ENCODE data around the gene RERE.

The RERE gene

DNA sequence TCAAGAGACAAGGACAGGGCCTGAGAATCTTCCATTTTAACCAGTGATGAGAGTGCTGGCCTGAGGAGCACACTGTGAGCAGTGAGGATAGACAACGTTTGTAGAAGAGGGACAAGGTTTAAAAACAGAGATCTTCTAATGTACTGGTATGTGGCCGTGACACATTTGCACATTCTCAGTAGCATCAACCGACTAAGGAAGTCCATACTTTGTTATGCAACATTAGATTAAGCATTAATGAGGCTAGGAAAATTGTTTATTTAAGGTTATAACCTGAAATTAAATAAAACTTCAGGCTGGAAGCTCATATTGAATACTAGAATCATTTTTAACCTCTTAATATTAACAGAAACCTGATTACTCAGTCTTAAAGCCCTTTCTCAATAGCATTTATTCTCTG lies 400.6 kb downstream of the RERE start:
- DNase-seq: no peak

GRCh38 chr1:8415526-8416278 lies 401.7 kb downstream of the RERE start:
- no peak for DNase-seq

GRCh38 chr1:8412183-8412831 lies 405.1 kb downstream of the RERE start:
- DNase-seq: no peak

GRCh38 chr1:8411803-8412182 lies 405.6 kb downstream of the RERE start:
- DNase-seq: no peak

DNA sequence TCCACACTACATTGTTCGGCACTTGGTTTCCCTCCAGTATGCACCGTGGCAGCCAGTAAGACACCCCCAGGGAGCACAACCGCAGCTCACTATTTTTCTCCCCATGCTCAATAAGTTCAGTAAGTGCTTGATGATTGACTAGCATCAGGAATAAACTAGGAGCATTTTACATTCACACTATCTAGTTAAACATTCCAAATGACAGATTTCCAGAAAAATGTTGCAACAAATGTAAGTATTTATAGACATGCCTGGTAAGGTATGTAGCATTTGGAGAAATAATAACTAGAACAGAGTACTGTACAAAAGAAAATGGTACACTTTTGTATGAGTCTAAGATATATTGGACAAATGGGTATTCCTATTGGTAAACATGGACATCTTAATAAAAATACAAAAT lies 406.6 kb downstream of the RERE start:
- DNase-seq: no peak

- no peak for DNase-seq
Measured at GRCh38 chr1:8409606-8410005, 407.8 kb downstream of the RERE start.

GRCh38 chr1:8409106-8409505 lies 408.3 kb downstream of the RERE start:
- no peak for DNase-seq

- DNase-seq: no peak
Measured at GRCh38 chr1:8408151-8408839, 409.1 kb downstream of the RERE start.

GRCh38 chr1:8407652-8408051 lies 409.8 kb downstream of the RERE start:
- DNase-seq: no peak

DNA sequence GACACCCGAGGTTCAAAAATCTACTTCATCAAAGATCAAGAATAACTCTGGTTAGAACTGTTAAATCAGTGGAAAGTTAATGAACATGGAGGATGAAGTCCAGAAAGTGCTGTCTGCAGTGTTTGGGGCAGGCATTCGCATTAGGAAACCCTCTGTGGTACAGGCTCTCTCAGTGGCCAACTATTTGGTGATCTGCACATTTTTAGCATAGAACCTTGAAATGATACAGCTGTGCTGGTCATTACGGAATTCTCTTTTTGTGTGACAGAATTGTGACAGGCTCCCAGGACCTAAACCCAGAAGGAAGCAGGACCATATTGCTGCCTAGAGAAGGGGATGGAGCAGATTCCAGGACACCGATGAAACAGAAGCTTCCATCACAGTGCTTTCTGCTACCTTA lies 410.5 kb downstream of the RERE start:
- no peak for DNase-seq

- DNase-seq: no peak
Measured at GRCh38 chr1:8406011-8406410, 411.4 kb downstream of the RERE start.

DNA sequence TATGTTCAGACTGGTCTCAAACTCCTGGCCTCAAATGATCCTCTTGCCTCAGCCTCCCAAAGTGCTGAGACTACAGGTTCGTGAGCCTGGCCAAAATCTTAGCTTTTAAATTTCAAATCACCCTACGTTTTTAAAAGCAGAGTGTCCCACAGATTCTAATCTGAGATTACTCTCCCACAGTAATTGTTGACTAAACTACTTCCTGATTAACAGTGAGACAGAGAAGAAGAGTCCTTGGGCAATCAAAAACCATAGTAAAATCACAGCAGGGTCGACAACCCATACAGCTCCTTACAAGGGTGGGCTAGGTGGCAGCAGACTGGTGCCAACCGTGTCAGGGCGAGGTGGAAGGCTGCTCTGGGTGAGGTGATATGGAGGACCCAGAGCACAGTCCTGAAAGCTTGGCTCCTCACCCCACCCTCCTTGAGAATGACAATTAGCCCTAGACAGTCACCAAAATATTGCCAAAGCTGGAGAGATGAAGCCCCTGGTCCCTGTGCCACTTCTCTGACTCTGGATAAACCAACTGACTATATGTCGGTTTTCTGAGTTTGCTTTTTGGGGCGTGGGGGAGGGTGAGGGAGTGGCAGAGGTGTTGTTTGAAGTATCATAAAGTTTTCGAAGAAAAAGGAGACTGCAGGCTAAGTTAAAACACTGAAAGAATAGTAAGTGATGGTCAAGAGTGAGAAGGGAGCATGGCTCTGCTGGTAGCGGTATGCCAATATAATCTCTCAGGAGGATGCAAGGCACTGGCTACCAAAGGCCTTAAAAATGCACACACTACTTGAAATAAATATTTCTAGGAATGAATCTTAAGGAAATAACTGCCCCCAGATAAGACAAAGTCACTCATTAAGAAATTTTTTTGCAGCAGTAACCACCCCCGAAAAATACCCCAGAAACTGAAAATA lies 412.7 kb downstream of the RERE start:
- no peak for DNase-seq

DNA sequence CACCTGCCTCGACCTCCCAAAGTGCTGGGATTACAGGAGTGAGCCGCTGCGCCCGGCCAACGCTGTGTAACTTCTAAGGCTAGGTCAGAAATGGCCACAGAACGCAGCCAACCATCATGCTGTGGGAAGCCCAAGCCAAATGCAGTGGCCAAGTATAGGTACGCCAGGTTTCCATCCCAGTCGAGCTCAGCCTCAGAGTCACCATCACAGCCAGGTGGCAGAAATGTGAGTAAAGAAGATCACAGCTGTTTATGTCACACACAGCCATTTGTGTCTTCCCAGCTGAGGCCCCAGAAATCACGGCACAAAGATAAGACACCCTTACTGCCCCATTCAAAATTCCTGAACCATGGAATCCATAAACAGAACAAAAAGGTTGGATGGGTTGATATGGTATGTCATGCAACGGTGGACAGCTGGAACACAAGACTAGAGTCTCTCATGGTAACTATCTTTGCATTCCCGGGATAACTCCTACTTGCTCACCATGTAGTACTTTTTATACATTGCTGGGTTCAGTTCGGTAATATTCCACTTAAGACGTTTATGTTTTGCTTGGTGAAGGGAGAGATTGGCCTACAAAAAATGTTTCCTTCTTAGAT lies 415.2 kb downstream of the RERE start:
- DNase-seq: no peak

GRCh38 chr1:8398677-8399076 lies 418.8 kb downstream of the RERE start:
- DNase-seq: no peak

DNA sequence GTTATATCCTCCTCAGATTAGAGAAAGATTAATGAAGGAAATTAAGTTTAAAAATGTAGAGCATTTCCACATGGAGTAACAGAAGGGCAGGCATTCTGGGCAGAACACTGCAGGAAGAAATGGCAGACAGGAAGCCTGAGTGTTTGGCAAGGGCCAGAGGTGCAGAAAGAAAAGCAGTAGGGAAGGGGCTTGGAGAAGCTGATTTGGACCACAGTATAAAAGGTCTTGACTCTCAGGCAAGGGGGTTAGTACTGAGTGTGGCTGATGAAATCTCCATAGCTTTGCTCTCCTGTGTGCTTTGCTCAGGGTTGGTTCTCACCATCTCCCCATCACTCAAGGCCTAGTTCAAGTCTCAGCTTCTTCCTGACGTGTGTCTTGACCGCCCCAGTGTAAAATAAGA lies 419.4 kb downstream of the RERE start:
- no peak for DNase-seq

DNA sequence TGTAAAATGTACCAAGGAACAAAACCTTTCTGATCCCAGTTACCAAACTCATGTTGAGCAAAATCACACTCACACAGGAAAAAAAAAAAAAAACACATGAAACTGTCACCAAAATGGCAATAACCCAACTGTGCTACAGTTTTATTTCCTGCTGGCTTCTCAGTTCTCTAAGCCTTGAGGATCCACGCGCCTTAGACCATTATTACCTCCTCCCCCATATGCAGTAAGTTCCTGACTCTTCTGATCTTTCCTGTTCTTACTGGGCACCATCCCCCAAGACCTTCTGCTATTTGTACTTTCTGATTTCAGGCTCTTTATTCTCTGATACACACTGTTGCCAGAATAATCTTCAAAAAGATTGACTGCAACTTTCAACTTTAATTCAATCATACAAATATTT lies 419.9 kb downstream of the RERE start:
- DNase-seq: no peak

GRCh38 chr1:8396786-8397406 lies 420.5 kb downstream of the RERE start:
- DNase-seq: no peak

DNA sequence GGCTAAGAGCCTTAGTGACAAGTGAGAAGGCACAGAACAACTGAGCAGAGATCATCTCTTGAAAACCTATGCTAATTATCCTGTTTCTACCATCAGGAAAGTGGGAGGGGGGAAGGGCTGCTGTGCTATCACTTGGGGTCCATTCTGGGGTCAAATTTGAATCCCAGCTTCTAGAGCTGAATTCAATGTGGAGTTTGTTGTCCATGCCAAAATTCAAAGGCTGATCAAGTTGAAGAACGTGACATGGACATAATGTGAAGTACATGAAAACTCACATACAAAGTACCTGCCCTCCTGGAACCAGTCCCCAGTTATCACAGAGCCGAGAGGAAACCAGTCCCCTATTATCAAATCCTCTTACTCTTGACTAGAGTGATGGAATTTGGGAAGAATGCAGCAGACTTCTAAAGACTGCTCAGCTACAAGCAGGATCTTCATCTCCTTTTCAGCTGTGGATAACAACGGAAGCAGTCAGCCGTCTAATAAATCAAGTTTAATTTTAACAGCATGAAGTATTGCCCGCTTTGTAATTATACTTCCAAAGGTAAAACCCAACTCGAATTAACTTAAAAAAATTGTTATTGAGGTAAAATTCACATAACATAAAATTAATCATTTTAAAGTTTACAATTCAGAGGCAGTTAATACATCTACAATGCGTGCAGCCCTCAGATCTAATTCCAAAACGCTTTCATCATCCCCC lies 421.2 kb downstream of the RERE start:
- DNase-seq: no peak

- DNase-seq: peak; percentile 21
Measured at GRCh38 chr1:8395433-8395866, 422.0 kb downstream of the RERE start.

GRCh38 chr1:8394456-8395321 lies 422.8 kb downstream of the RERE start:
- DNase-seq: no peak

All from CD4-positive, alpha-beta T cell treated with Interleukin-15 for 1 hour (primary cell).